K562 (cell line): ENCODE measurements around the gene C7orf57. TPM values are rescaled to one million over a fixed set of nuclear protein-coding genes. Genes with fewer than 3 reads are reported as not detected.

Experiments
- ATAC-seq: fragments of 200-7000 bp; cut with Tn5 transposase; 3 replicates; pipeline ENCODE4 v1.9.1; 2020; ENCODE audit warnings: moderate library complexity
- BruUV-seq: library from RNA; stranded (reverse); fragments of 400-500 nt; replicated peaks from 2 replicates; lab custom pipeline; 2021; lab: Mats Ljungman, UMichigan
- CTCF ChIA-PET: fragments of 300-600 bp; formaldehyde crosslinking; extraction: SDS; loops from one replicate; lab custom pipeline; 2021; ENCODE audit warnings: low intra/inter-chr PET ratio; lab: Yijun Ruan, JAX
- POLR2A ChIA-PET: fragments of 300-600, 350-650 bp; sonication (Branson Sonifier 250); formaldehyde crosslinking; extraction: SDS; loops from one replicate; lab custom pipeline; 2021; ENCODE audit warnings: antibody characterized with exemption, inconsistent platforms; lab: Yijun Ruan, JAX
- DNase-seq, 4 experiments: peaks; one replicate each; pipeline versions ENCODE4 v3.0.0 to v3.0.0-alpha.2; 2011 to 2018; ENCODE audit warnings: low spot score in 3 of 4, mixed read lengths in 3 of 4; ENCODE audit errors: extremely low read depth in 1 of 4
- FAIRE-seq: peaks from 2 replicates; lab custom pipeline; 2011; peaks lifted over from hg19 to GRCh38; lab: Jason Lieb, UNC
- H2AFZ ChIP-seq: 2 replicates; pipeline ENCODE4 v1.6.0; 2011; ENCODE audit warnings: low read depth, low read length, control low read depth, inconsistent platforms
- H3K27ac ChIP-seq: fragments of 200-600 bp; 3 replicates; pipeline ENCODE4 v1.8.0; 2011; ENCODE audit warnings: low read depth, mild to moderate bottlenecking, control low read depth, inconsistent platforms, low read length, moderate library complexity, mixed read lengths; ENCODE audit errors: extremely low read depth
- H3K27me3 ChIP-seq, 2 experiments: fragments of 300-600 bp in 1 of 2; 2 replicates in 1 of 2; 3 replicates in 1 of 2; pipeline versions ENCODE4 v1.6.0 to v1.8.0; 2011; ENCODE audit warnings: inconsistent platforms in 2 of 2, low read length in 2 of 2, mild to moderate bottlenecking in 1 of 2, mixed read lengths in 1 of 2, moderate library complexity in 1 of 2; ENCODE audit not compliant: control insufficient read depth in 2 of 2, insufficient read depth in 2 of 2
- H3K36me3 ChIP-seq: fragments of 300-600 bp; 3 replicates; pipeline ENCODE4 v1.8.0; 2011; ENCODE audit warnings: mild to moderate bottlenecking, low read length, inconsistent platforms; ENCODE audit not compliant: control insufficient read depth, insufficient read depth
- H3K4me1 ChIP-seq, 2 experiments: fragments of 200-600 bp in 1 of 2; replicated peaks in 1 of 2; 2 replicates in 1 of 2; 3 replicates in 1 of 2; pipeline versions ENCODE4 v1.5.1 to v1.8.0; 2011; ENCODE audit warnings: inconsistent platforms in 2 of 2, low read length in 2 of 2, mild to moderate bottlenecking in 1 of 2, mixed read lengths in 1 of 2, moderate library complexity in 1 of 2; ENCODE audit not compliant: control insufficient read depth in 2 of 2, insufficient read depth in 2 of 2
- H3K4me2 ChIP-seq: 2 replicates; pipeline ENCODE4 v1.6.1; 2011; ENCODE audit warnings: low read length, control low read depth, inconsistent platforms, mixed read lengths; ENCODE audit not compliant: insufficient read depth
- H3K4me3 ChIP-seq: fragments of 200-600 bp; sonication (generic), shearing (Covaris generic); 2 replicates; pipeline ENCODE4 v1.5.1; 2016; ENCODE audit warnings: control low read depth, inconsistent platforms
- H3K79me2 ChIP-seq: fragments of 200-600 bp; 3 replicates; pipeline ENCODE4 v1.8.0; 2011; ENCODE audit warnings: low read length, inconsistent platforms; ENCODE audit not compliant: control insufficient read depth, insufficient read depth
- H3K9ac ChIP-seq, 2 experiments: 2 replicates each; pipeline versions ENCODE4 v1.6.0 to v1.6.1; 2011; ENCODE audit warnings: low read depth in 2 of 2, low read length in 2 of 2, control low read depth in 1 of 2, inconsistent platforms in 1 of 2, mild to moderate bottlenecking in 1 of 2, mixed read lengths in 1 of 2; ENCODE audit not compliant: insufficient read depth in 1 of 2
- H3K9me1 ChIP-seq: one replicate; pipeline ENCODE4 v1.6.0; 2011; ENCODE audit warnings: inconsistent platforms, mild to moderate bottlenecking, low read length, moderate library complexity; ENCODE audit not compliant: control insufficient read depth, insufficient read depth
- H3K9me3 ChIP-seq: replicated peaks from 2 replicates; pipeline ENCODE4 v1.5.1; 2011; ENCODE audit warnings: low read depth, low read length, inconsistent platforms; ENCODE audit not compliant: control insufficient read depth, insufficient read depth
- H4K20me1 ChIP-seq: replicated peaks from 2 replicates; pipeline ENCODE4 v1.6.1; 2011; ENCODE audit warnings: low read length, inconsistent platforms, mixed read lengths; ENCODE audit not compliant: control insufficient read depth, insufficient read depth
- ATF1 ChIP-seq, 2 experiments: fragments of 450-650 bp in 1 of 2; IDR thresholded peaks; 2 replicates each; pipeline ENCODE4 v1.6.1; 2016; ENCODE audit warnings: missing compliant biosample characterization in 1 of 2, missing genetic modification characterization in 1 of 2
- CTCF ChIP-seq, 3 experiments: IDR thresholded peaks in 2 of 3; conservative IDR thresholded peaks in 1 of 3; 2 replicates each; pipeline ENCODE4 v1.5.1; 2011 to 2012; ENCODE audit warnings: low read length in 3 of 3, mild to moderate bottlenecking in 3 of 3, control low read depth in 2 of 3, improper control_type of control experiment in 1 of 3, inconsistent platforms in 1 of 3, low read depth in 1 of 3, mixed read lengths in 1 of 3, moderate library complexity in 1 of 3; ENCODE audit not compliant: insufficient read depth in 2 of 3
- DPF2 ChIP-seq: fragments of 450-650 bp; IDR thresholded peaks from 2 replicates; pipeline ENCODE4 v1.6.1; 2016
- GMEB1 ChIP-seq: fragments of 250-450 bp; sonication (Bioruptor Pico); IDR thresholded peaks from 2 replicates; pipeline ENCODE4 v1.4.0; 2020; ENCODE audit warnings: mild to moderate bottlenecking
- GTF2F1 ChIP-seq: IDR thresholded peaks from 2 replicates; pipeline ENCODE4 v1.6.1; 2011; ENCODE audit warnings: low read depth, low read length, improper control_type of control experiment
- KLF1 ChIP-seq: fragments of 450-650 bp; IDR thresholded peaks from 2 replicates; pipeline ENCODE4 v1.6.1; 2016; ENCODE audit warnings: missing genetic modification characterization, missing compliant biosample characterization
- KLF10 ChIP-seq: fragments of 250-450 bp; sonication (Bioruptor Pico); IDR thresholded peaks from 2 replicates; pipeline ENCODE4 v1.6.1; 2021; ENCODE audit warnings: matching md5 sums
- RBM22 ChIP-seq: fragments of 200-400 bp; formaldehyde crosslinking; IDR thresholded peaks from 2 replicates; pipeline ENCODE4 v1.6.1; 2018; ENCODE audit warnings: low read length, low read depth; ENCODE audit not compliant: poor library complexity, severe bottlenecking
- SMAD1 ChIP-seq: fragments of 150-350 bp; IDR thresholded peaks from 2 replicates; pipeline ENCODE4 v1.6.1; 2014; ENCODE audit warnings: low read length, low read depth; ENCODE audit not compliant: partially characterized antibody
- SRSF9 ChIP-seq: fragments of 200-400 bp; formaldehyde crosslinking; IDR thresholded peaks from 2 replicates; pipeline ENCODE4 v1.6.1; 2017; ENCODE audit warnings: low read depth, low read length, borderline replicate concordance
- TFAP4 ChIP-seq: sonication (generic); formaldehyde crosslinking; IDR thresholded peaks from 2 replicates; pipeline ENCODE4 v1.8.0; 2022; ENCODE audit warnings: missing genetic modification reagents, mild to moderate bottlenecking, moderate library complexity, borderline replicate concordance
- TSC22D4 ChIP-seq: fragments of 450-650 bp; IDR thresholded peaks from 2 replicates; pipeline ENCODE4 v1.6.1; 2016; ENCODE audit warnings: missing genetic modification characterization, missing biosample characterization, control low read depth
- UBTF ChIP-seq, 2 experiments: IDR thresholded peaks; 2 replicates each; pipeline ENCODE4 v1.6.1; 2012; ENCODE audit warnings: improper control_type of control experiment in 2 of 2, low read depth in 2 of 2, low read length in 2 of 2, borderline replicate concordance in 1 of 2
- ZNF444 ChIP-seq: fragments of 250-450 bp; sonication (Bioruptor Pico); IDR thresholded peaks from 2 replicates; pipeline ENCODE4 v1.4.0; 2020; ENCODE audit warnings: mild to moderate bottlenecking, moderate library complexity
- ZNF76 ChIP-seq: fragments of 250-450 bp; sonication (Bioruptor Pico); IDR thresholded peaks from 2 replicates; pipeline ENCODE4 v1.4.0; 2020; ENCODE audit warnings: mild to moderate bottlenecking, moderate library complexity, borderline replicate concordance
- WGBS: fragments of 100-300 bp; shearing (Covaris generic); methylation state at CpG from one replicate; pipeline ENCODE4 v1.1.6; 2016; ENCODE audit warnings: low coverage, mixed read lengths; ENCODE audit not compliant: insufficient coverage; ENCODE audit errors: missing lambda C conversion rate; 5-methylcytosine and 5-hydroxymethylcytosine counted together
- in situ Hi-C: fragments of 300-500 bp; cut with MboI; formaldehyde crosslinking; loops from 4 replicates; pipeline ENCODE4 v1.15.0; 2018; ENCODE audit warnings: inconsistent platforms, mixed read lengths
- intact Hi-C: fragments of 100-400 bp; cut with micrococcal nuclease; formaldehyde crosslinking; loops from 2 replicates; pipeline ENCODE4 v1.14.2; 2022
- polyA plus RNA-seq, 8 experiments: library from polyadenylated mRNA; depleted of rRNA in 4 of 8; stranded (reverse) in 5 of 8; unstranded in 3 of 8; fragments of >200 nt; fragmentation: Nextera tagmentation in 2 of 8; fragmentation: Illumina TruSeq in 1 of 8; extraction: Ambion mirVana in 2 of 8; extraction: Trizol in 1 of 8; gene quantifications; 2 replicates each; pipeline versions ENCODE4 v1.2.1 to v1.2.3, GENCODE V29; 2011 to 2014; ENCODE audit warnings: inconsistent platforms in 1 of 8, missing spikeins in 1 of 8
- total RNA-seq, 7 experiments: library from RNA; depleted of rRNA in 6 of 7; stranded (reverse); fragments of >200 nt in 6 of 7; fragmentation: Illumina TruSeq in 2 of 7; extraction: Trizol in 2 of 7; gene quantifications; 2 replicates each; pipeline versions ENCODE4 v1.2.1 to v1.2.3, GENCODE V29; 2011 to 2021; ENCODE audit warnings: low replicate concordance in 1 of 7

C7orf57 gene
- total and polyA plus RNA-seq, 9 of the 15 experiments (the other 6 are each of a cell fraction or from before 2014, with no cell fraction given): not detected

- TF ChIP-seq KLF10 (CRISPR knock-in tag): no peak
Measured at GRCh38 chr7:48009954-48010353, 25.4 kb upstream of the C7orf57 start (continued).

GRCh38 chr7:48011323-48011722 lies 24.0 kb upstream of the C7orf57 start:
- BruUV-seq: no TSS peak
- no peaks in the 10 kb centered on the region for H3K9me3 ChIP-seq
- 0% methylated on average over 2 of the region's 2 CpGs for WGBS
- H3K27me3 ChIP-seq: peaks cover 2 to 13% of the 10 kb centered on the region in 2 experiments; a peak in 3 of 5 replicates
- DNase-seq (no peak), FAIRE-seq (no peak), ATAC-seq (no peak)
- H3K79me2 ChIP-seq: no peaks in the 10 kb centered on the region
- H3K27ac ChIP-seq: no peak overlapping the region
- no peaks in the 10 kb centered on the region for H3K9me1 ChIP-seq
- H3K9ac ChIP-seq: no peak overlapping the region
- ChIA-PET POLR2A (no interaction called here), CTCF (no interaction called here)
- no peak overlapping the region for H2AFZ ChIP-seq
- H4K20me1 ChIP-seq: no peaks in the 10 kb centered on the region
- intact Hi-C loops: no loop called here
- no peaks in the 10 kb centered on the region for H3K36me3 ChIP-seq
- no peak overlapping the region for H3K4me2 ChIP-seq
- in situ Hi-C loops: no loop called here
- H3K4me1 ChIP-seq: no peaks in the 10 kb centered on the region
- no peak overlapping the region for H3K4me3 ChIP-seq
- TF ChIP-seq ZNF76 (CRISPR knock-in tag) (no peak), TFAP4 (CRISPR knock-in tag) (no peak), SRSF9 (no peak), DPF2 (no peak), ATF1 (CRISPR knock-in tag; IDR thresholded peaks at IDR 0.05) (no peak), ATF1 (tag; IDR thresholded peaks at IDR 0.05) (no peak), KLF1 (tag) (no peak), CTCF (IDR thresholded peaks at IDR 0.05 in 2 of 3, conservative IDR thresholded peaks at IDR 0.05 in 1 of 3; ENCODE audit: insufficient read depth in 2 of 3, low read depth in 1 of 3, low read length in 3 of 3) (no peak), SMAD1 (no peak), UBTF (IDR thresholded peaks at IDR 0.05; ENCODE audit: borderline replicate concordance in 1 of 2, low read depth in 2 of 2, low read length in 2 of 2) (no peak), ZNF444 (CRISPR knock-in tag) (no peak), TSC22D4 (tag) (no peak), GTF2F1 (no peak), RBM22 (no peak), GMEB1 (CRISPR knock-in tag) (no peak)
